ENCODE results near the gene TESMIN.

DNA sequence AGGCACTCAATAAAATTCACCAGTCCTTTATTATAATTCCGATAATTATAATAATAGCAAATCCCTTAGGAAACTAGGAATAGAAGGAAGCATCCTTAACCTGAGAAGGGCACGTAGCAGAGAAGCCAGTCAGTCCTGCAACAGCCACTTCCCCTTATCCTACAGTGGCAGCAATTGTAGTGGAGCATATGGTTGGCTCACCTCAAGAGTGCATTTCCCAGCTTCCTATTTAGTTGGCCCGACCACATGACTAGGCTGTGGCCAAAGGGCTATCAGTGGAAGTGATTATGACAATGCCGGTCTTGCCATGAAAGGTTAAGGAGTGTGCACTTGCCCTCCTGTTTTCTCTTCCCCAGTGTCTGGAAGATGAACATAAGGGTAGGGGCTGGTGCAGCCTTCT lies 27.0 kb downstream of the TESMIN start:
- TF ChIP-seq POLR2A (IDR thresholded peaks at IDR 0.05; ENCODE audit: low read length) (no peak), GATA1 (IDR thresholded peaks at IDR 0.05; ENCODE audit: low read depth, low read length) (no peak)
